CD4-positive, alpha-beta T cell treated with Interleukin-17A for 1 hour (primary cell): Measurements from ENCODE around the gene MDH2.
A peak's percentile ranks its signal among the peaks of the same experiment; 100 is the strongest.
"Not testable (repeated sequence)": the region's sequence is repeated elsewhere in the genome, so short reads cannot be mapped to it uniquely, and the experiment has no call there.

Experiments used
- DNase-seq: peaks from one replicate; pipeline ENCODE4 v3.0.0-alpha.2; 2020

Gene MDH2

DNA sequence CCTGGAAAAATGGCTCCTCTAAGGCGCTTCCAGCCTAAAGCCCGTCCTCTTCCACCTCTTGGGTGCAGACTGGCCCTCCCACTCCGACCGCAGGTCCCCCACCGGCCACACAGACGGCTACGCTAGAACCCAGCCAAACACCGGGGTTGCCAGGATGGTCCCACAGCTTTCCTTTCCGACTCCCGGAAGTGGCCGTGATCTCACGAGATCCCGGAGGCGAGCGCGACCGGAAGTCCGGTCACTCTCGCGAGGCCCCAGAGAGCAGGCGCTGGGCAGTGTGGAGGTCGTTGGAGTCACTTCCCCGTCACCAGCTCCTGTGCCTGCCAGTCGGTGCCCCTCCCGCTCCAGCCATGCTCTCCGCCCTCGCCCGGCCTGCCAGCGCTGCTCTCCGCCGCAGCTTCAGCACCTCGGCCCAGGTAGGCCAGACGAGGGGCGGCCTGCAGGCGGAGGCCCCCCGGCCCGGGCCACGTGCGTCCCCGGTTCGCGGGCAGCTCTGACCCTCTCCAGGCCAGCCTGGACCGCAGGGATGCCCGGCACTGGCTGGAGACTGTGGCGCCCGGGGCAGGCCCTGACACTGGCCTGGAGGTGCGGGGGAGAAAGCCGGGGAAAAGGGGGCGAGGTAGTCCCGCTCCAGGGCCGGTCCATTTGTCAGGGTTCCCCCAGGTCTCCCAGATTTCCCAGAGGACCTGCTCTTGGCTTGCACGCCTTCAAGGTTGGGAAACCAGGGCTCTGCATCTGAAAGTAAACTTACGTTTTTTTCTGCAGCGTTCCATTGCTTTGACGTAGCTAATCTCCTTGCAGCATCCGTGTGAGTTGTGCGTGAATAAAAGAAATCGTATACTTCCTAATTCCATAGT, at the start of gene MDH2, which contains the start of gene STYXL1:
MDH2 (plus strand) TSS at position 296 of the 857 bp plus-strand sequence; CDS start at position 351, 55 bp downstream.
STYXL1 (minus strand) TSS at position 190 of the 857 bp plus-strand sequence. CDS start 17,477 bp downstream, outside the sequence.
- DNase-seq = peak; percentile 92

DNA sequence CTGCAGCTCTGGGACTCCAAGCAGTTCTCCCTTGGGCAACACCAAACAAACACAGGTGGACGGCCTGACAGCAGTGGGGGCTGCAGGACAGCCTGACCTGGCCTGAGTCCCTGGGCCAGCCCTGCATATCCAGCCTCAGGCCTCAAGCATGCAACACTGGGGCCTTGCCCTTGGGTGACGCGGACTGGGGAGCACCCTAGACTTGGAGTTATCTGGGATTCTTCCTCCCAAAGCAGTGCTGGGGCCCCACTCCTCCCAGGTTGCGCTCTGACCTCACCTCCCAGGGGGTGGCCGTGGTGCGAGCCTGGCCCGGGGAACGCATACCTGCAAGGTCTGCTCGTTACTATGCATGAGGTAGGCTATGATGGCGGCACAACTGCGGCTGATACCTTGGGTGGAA, 47.3 kb upstream of the MDH2 start:
- DNase-seq = no peak

DNA sequence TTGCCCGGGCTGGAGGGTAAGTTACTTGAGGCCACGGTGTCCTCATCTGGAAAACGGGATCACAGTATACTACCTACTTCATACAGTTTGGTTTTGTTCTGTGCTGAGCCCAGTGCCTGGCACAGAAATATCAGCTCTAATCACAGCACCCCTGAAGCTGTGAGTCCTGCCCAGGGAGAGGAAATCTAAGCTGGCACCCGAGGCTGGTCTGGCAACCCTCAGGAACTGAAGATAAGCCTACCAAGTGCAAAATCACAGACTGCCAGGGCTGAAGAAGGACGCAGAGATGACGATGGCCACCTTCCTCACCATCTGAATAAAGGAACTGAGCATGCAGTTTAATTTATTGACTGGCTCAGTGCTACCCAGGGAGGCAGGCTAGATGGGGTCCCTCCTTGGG, 45.8 kb upstream of the MDH2 start:
- no peak for DNase-seq

DNA sequence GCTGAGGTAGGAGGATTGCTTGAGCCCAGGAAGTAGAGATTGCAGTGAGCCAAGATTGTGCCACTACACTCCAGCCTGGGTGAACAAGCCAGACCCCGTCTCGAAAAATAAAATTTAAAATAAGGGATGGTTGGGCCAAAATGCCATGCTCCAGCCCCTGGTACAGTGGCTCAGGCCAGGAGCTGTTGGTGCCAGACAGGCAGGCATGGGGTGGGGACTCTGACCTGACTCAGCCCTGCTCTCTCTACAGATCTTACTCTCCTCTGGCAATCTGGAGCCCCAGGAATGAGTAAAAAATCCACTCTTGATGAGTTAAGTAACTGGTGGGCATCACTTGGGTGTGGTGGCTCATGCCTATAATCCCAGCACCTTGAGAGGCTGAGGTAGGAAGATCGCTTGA, 45.1 kb upstream of the MDH2 start:
- DNase-seq = no peak

DNA sequence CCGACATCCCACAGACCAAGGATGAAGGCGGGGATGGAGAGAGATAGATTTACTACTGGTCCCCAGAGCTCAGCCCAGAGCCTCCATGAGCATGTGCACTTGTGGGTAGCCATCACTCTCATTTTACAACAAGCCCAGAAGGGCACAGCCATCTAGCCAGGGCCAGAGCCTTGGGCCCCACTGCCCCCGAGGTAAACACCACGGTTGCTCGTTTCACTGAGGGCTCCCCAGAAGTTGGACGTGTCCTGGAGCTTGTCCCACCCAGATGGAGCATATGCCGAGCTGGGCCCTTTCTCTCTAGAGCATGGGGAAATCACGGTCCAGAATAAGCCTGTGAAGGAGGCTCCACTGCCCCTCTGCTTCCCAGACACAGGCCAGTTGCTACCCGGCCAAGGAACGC, 44.6 kb upstream of the MDH2 start:
- DNase-seq = no peak

DNA sequence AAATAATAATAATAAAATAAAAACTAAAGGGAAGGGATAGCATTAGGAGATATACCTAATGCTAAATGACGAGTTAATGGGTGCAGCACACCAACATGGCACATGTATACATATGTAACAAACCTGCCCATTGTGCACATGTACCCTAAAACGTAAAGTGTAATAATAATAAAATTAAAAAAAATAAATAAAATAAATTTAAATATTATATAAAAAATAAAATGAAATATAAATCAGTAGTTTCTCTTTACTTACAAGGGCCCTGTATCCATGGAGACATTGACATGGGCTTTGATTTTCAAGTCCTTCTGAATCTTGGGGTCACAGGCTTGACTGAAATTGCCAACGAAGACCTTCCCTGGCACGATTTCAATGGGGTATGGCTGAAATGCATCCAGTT, 42.9 kb upstream of the MDH2 start:
- not testable (repeated sequence) for DNase-seq

DNA sequence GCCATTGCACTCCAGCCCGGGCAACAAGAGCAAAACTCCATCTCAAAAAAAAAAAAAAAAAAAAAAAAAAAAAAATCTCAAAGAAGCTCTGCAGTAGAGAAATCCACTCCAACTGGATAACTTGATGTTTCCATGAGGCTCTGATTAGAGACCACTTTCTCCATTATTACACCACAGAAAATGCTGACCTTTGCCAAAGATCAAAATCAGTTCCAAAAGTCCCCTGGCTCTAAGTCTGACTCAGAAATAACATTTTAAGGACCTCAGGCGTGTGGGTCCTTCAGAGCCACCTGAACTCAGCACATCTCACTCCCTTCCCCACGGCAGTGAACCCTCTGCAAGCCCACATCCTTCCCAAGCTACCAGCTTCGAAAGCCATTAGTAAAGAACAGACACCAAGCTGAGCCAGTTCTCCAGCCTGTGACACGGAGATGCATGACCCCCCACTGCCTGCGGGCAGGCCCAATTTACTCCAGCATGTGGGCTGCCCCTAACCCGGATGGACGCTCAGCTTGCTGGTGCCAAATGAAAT, 39.7 kb upstream of the MDH2 start:
- peak; percentile 17 for DNase-seq

- no peak for DNase-seq
These were observed 38.0 kb upstream of the MDH2 start for GRCh38 chr7:76009672-76010600.

- DNase-seq = no peak
These were observed 36.5 kb upstream of the MDH2 start for GRCh38 chr7:76011442-76011861.

- DNase-seq = no peak
These were observed 31.5 kb upstream of the MDH2 start for GRCh38 chr7:76016191-76016947.

GRCh38 chr7:76018520-76018919, 29.4 kb upstream of the MDH2 start:
- DNase-seq = not testable (repeated sequence)

DNA sequence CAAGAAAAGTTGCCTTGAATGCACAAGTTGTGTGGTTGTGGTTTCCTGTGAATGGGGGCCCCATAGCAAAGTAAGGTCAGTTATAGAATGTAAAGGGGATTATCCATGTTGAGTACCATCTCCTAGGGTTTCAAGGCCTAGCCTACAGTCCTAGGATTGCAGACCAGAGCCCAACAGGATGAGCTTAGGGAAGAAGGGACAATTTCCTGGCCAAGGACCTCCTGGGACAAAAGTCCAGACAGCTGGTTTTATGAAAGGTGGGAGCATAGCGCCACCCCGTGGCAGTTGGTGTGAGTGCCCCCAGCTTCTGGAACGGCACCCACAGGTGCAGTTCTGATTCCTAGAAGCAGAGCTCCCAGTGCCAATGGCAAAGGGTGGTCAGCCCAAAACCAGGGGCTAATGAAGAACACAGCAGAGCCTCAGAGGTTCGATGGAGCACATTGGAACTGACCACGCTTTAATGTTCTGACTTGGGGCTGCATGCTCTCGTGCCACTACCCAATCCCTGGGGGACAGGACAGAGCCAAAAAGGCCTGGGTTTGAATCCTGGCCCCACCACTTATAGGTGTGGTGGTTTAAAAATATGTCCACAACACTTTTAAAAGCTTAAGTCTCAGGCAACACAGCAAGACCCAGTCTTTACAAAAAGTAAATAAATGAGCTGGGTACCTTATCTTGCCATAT, 27.7 kb upstream of the MDH2 start:
- peak; percentile 73 for DNase-seq

DNA sequence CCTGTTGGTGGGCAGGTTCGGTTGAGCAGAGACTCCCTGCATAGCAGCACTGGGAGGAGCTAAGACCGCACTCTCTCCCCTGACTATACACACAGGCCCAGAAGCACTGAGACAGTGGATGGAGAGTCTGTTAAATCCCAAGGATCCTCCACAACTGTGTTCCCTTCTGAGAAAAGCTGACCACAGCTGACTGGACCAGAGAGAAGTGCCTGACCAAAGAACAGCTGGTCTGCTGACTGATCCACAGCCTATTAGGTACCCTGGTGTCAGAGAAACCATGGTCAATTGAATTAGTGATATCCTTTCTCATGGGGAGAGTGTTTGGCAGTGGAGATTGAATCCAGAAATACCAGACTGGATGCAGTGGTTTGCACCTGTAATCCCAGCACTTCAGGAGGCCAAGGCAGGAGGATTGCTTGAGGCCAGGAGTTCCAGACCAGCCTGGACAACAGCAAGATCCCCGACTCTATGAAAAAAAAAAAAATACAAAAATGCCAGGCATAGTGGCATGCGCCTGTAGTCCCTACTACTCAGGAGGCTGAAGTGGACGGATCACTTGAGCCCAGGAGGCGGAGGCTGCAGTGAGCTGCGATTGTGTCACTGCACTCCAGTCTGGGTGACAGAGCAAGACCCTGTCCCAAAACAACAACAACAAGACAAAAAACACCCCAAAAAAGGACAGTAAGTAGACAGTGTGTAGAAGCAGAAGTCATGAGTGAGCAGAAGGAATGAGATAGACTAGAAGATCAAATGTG, 25.7 kb upstream of the MDH2 start:
- DNase-seq = no peak

- DNase-seq = no peak
These were observed 24.9 kb upstream of the MDH2 start for GRCh38 chr7:76023002-76023401.

- not testable (repeated sequence) for DNase-seq
These were observed 18.2 kb upstream of the MDH2 start for GRCh38 chr7:76029682-76030081.

DNA sequence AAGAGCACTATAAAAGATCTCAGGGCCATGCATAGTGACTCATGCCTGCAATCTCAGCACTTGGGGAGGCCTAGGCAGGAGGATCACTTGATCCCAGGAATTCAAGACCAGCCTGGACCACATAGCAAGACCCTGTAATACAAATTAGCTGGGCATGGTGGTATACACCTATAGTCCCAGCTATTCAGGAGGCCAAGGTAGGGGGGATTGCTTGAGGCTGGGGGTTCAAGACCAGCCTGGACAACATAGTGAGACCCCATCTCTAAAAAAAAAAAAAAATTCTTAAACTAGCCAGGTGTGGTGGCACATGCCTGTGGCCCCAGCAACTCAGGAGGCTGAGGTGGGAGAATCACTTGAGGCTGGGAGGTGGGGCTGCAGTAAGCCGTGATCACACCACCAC, 15.9 kb upstream of the MDH2 start:
- DNase-seq = no peak

GRCh38 chr7:76037310-76037709, 10.6 kb upstream of the MDH2 start:
- DNase-seq = no peak

DNA sequence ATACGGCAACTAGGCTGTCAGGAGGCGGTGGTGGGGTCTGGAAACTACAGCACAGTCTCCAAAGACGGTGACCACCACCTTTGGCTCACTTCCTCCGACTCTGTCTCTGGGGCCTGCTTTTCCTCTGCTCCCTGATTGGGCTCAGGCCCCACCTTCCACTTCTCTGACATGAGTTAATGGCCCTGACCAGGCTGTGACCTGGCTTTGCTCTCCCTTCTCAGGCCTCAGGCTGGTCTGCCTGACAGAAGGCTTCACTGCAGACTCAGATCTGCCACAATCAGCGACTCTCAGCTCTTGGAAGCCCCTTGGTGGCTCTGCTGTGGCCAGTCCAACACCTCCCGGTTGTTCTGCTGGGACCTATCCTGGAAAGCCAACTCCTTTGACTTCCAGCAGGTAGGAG, 7.8 kb upstream of the MDH2 start:
- no peak for DNase-seq

DNA sequence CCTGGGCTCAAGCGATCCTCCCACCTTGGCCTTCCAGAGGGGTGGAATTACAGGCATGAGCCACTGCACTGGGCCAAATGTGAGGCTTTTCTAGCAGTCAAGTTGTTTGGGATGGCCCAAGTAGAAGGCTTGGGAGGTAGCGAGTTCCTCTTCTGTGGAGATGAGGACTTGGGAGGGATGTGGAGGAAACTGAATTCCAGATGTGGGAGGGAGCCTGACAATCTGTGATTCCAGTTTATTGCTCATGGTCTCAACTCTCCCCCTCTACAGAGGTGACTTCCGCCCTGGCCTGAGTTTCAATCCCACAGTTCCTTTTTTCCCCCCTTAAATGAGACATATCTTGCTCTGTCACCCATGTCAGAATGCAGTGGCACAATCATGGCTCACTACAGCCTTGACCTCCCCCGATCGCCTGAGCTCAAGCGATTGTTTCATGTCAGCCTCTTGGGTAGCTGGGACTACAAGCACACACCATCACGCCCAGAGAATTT, 3.5 kb upstream of the MDH2 start:
- no peak for DNase-seq

- DNase-seq = peak; percentile 23
These were observed 548 bp upstream of the MDH2 start for GRCh38 chr7:76047305-76047810.

DNA sequence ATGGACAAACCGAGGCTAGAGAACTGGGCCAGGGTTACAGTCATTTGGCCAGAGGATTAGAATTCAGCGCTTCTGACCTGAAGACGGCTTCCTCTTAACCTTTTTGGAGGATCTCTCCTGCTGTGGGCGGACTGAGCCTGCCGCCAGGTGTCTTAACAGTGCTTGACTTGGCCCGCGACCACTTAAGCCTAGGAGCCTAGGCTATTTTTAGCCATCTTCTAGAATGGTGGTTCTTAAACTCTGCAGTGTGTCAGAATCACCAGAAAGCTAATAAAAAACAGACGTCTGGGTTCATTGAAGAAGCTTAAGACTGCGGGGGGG, 722 bp downstream of the MDH2 start:
- no peak for DNase-seq
